SK-N-MC (cell line): ENCODE measurements around the gene GSS.

ENCODE experiments used
- DNase-seq: peaks from one replicate; pipeline ENCODE4 v3.0.0-alpha.2; 2011; ENCODE audit warnings: low read depth, low spot score
- H3K27ac ChIP-seq: fragments of 200-600 bp; sonication (generic); 2 replicates; pipeline ENCODE4 v1.5.1; 2016; ENCODE audit warnings: mixed run types
- H3K36me3 ChIP-seq: fragments of 200-600 bp; sonication (generic); 2 replicates; pipeline ENCODE4 v1.6.1; 2017; ENCODE audit warnings: antibody characterized with exemption, low read length, mixed read lengths; ENCODE audit not compliant: insufficient read depth
- H3K4me3 ChIP-seq: fragments of 200-600 bp; sonication (generic); 2 replicates; pipeline ENCODE4 v1.5.1; 2016
- H3K9ac ChIP-seq: fragments of 200-600 bp; sonication (generic); 2 replicates; pipeline ENCODE4 v1.8.0; 2017; ENCODE audit warnings: mixed run types, mixed read lengths; ENCODE audit not compliant: insufficient read length
- H3K9me3 ChIP-seq: fragments of 200-600 bp; sonication (generic); 2 replicates; pipeline ENCODE4 v1.6.1; 2017; ENCODE audit warnings: low read depth, mild to moderate bottlenecking, antibody characterized with exemption, low read length, moderate library complexity, mixed read lengths
- EZH2 ChIP-seq: fragments of 200-600 bp; sonication (generic); IDR thresholded peaks from one replicate; pipeline ENCODE4 v1.6.1; 2017; ENCODE audit warnings: antibody characterized with exemption
- FOXP2 ChIP-seq: optimal IDR thresholded peaks from 2 replicates; pipeline ENCODE3; 2011; ENCODE audit warnings: mild to moderate bottlenecking, moderate library complexity; ENCODE audit not compliant: insufficient read depth; ENCODE audit errors: extremely low read length, control extremely low read depth
- POLR2AphosphoS5 ChIP-seq: IDR thresholded peaks from 2 replicates; pipeline ENCODE4 v1.6.1; 2012; ENCODE audit warnings: mild to moderate bottlenecking, low read depth, low read length, borderline replicate concordance

The GSS gene

DNA sequence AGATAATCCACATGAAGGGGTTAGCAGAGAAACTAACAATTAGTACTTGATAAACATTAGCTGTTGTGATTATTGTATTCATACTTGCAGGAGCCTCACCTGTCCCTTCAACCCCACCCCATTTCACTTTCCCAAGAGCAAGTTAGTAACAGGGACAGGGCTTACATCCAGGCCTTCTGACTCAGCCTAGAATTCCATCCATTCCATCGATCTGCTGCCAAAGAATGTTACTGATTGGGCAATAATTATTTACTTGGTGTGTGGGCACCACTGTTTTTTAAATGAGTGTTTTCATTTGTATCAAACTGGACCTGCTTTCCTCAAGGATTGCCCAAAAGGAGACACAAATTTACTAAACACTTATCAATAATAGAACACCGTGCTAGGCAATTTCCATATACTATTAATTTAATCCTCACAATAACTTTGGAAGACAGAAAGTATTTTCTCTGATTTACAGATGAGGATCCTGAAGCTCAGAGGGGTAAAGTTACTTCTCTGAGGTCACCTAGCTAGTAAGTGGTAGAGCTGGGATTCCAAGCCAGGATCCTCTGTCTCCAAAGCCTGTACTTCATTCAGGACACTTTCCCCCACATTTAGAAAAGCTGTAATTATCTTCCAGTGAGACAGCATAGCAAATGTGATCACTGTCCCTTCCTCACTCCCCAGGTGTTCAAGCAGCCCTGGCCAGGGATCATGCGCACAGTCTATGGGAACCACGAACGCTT is 32.8 kb downstream of the GSS start:
- DNase-seq, result no peak
- Histone ChIP-seq H3K36me3 (peaks cover 23% of the 10 kb centered on the region; the same call in 1 of the 2 replicates), H3K9me3 (no peaks in the 10 kb centered on the region), H3K9ac (no peak overlapping the region), H3K27ac (no peak overlapping the region), H3K4me3 (no peak overlapping the region)
- no peak for TF ChIP-seq FOXP2
- TF ChIP-seq EZH2, result no peak
- no peak for TF ChIP-seq POLR2AphosphoS5

DNA sequence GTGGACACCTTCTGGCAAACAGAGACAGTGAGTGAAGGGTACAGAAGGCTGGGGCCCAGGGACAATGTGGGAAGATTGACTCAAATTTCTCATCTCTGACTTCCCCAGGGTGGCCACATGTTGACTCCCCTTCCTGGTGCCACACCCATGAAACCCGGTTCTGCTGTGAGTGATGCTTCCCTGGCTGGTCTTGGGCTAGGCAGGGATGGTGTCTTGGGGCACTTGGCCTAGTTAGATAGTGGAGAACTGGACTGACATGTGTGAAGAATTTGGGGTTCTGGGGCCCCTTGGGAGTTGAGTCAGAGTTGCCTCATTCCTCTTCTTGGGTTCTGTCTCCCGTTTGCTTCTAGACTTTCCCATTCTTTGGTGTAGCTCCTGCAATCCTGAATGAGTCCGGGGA is 34.2 kb downstream of the GSS start:
- TF ChIP-seq EZH2 (no peak), FOXP2 (no peak), POLR2AphosphoS5 (no peak)
- H3K9ac ChIP-seq, result no peak overlapping the region
- H3K27ac ChIP-seq, result no peak overlapping the region
- DNase-seq, result no peak
- no peaks in the 10 kb centered on the region for H3K9me3 ChIP-seq
- peaks cover 16% of the 10 kb centered on the region; the same call in 1 of the 2 replicates for H3K36me3 ChIP-seq
- H3K4me3 ChIP-seq, result no peak overlapping the region

DNA sequence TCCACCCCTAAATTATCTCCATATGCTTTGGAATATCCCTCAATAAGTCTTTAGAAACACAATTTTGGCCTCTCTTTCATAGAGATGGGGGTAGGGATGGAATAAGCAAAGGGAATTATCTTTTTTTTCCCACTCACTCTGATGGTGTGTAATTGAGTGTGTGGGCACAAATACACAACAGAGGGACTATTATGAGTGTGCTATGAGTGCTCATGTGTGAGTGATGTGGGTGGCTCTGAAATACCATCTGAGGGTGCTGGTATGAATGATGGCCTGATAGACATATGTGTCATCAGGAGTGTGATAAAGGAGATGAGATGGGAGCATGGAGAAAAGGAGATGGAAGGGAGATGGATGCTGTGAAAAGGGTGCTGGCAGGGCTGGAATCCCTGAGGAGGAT is 35.6 kb downstream of the GSS start:
- H3K36me3 ChIP-seq, result peaks cover 14% of the 10 kb centered on the region; the same call in 1 of the 2 replicates
- H3K9me3 ChIP-seq, result no peaks in the 10 kb centered on the region
- no peak for DNase-seq
- TF ChIP-seq EZH2, result no peak
- TF ChIP-seq FOXP2, result no peak
- no peak for TF ChIP-seq POLR2AphosphoS5
- H3K4me3 ChIP-seq, result no peak overlapping the region
- H3K9ac ChIP-seq, result no peak overlapping the region
- H3K27ac ChIP-seq, result no peak overlapping the region

DNA sequence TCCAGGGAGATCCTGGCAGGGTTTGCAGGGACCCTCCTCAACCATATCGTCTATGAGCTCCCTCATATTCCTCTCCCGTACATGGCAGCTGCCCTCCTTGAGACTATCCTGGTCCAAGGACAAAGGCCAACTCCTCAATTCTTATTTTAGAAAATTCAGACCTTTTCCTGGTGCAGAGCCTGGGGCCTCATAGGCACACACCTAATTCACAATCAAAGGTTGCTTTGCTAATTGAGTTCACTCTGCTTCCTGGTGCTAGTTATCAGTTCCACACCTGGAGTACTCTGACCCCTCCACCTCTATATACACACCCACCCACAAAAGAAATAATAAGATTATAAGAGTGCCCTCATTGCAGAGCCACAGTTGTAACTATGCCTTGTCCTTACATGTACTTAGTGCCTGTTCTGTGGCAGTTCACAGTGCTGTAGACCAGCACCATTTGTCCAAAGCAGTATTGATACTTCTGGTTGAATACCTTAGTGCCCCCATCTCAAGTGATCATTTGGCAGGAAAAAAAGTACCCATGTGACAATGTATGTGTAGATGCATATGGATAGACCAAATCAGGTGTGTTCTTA is 38.7 kb downstream of the GSS start:
- Histone ChIP-seq H3K27ac (no peak overlapping the region), H3K4me3 (no peak overlapping the region), H3K9me3 (no peaks in the 10 kb centered on the region), H3K36me3 (no peaks in the 10 kb centered on the region), H3K9ac (no peak overlapping the region)
- no peak for TF ChIP-seq FOXP2
- no peak for TF ChIP-seq EZH2
- no peak for TF ChIP-seq POLR2AphosphoS5
- no peak for DNase-seq

DNA sequence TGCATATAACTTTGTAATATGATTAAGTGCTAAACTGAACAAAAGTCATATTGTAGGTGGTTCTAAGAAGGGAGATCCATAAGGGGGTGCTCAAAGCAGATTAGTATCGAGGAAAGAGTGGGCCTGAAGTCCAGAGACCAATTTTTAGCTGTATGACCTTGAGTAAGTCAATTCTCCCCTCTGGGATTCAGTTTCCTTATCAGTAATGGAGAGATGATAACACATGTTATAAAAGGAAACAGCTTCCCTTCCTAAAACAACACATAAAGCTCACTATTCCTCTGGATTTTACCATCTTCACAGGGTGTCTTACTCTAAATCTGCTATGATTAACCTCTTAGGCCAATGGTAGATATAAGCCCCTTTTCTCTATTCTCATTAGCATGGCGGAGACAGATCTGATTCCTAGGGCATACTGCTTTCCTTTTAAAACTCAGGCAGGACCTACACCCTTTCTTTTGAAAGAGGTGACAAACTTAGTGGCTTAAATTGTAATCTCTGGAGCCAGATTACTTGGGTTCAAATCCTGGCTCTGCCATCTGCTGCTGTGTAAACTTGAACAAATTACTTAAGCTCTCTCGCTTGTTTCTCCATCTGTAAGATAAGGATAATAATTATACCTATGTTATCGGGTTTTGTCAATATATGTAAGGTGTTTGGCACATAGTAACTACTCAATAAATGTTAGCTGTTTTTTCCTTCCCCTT is 39.7 kb downstream of the GSS start:
- Histone ChIP-seq H3K9ac (no peak overlapping the region), H3K27ac (no peak overlapping the region), H3K36me3 (no peaks in the 10 kb centered on the region), H3K4me3 (no peak overlapping the region), H3K9me3 (no peaks in the 10 kb centered on the region)
- DNase-seq, result no peak
- no peak for TF ChIP-seq FOXP2
- no peak for TF ChIP-seq EZH2
- no peak for TF ChIP-seq POLR2AphosphoS5

DNA sequence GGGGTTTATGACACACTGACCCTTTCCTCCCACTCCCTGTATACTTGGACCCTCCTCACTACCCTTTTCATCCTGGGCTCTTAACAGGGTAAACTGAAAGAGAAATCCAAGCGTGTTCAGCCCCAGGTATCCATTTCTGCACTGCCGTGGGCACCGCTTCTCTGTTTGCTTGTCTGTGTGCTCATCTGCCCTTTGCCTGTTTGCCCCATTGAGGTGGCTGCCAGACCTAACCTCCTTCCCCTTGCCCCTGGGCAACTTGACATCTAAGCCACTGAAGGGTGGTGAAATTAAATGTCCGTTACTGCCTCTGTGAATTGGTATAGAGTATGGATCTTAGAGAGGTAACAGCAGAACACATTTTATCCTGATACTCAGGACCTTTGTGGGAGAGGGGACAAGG is 40.5 kb downstream of the GSS start:
- no peak overlapping the region for H3K9ac ChIP-seq
- DNase-seq, result no peak
- no peaks in the 10 kb centered on the region for H3K36me3 ChIP-seq
- H3K4me3 ChIP-seq, result no peak overlapping the region
- TF ChIP-seq EZH2 (no peak), POLR2AphosphoS5 (no peak), FOXP2 (no peak)
- H3K27ac ChIP-seq, result no peak overlapping the region
- no peaks in the 10 kb centered on the region for H3K9me3 ChIP-seq

DNA sequence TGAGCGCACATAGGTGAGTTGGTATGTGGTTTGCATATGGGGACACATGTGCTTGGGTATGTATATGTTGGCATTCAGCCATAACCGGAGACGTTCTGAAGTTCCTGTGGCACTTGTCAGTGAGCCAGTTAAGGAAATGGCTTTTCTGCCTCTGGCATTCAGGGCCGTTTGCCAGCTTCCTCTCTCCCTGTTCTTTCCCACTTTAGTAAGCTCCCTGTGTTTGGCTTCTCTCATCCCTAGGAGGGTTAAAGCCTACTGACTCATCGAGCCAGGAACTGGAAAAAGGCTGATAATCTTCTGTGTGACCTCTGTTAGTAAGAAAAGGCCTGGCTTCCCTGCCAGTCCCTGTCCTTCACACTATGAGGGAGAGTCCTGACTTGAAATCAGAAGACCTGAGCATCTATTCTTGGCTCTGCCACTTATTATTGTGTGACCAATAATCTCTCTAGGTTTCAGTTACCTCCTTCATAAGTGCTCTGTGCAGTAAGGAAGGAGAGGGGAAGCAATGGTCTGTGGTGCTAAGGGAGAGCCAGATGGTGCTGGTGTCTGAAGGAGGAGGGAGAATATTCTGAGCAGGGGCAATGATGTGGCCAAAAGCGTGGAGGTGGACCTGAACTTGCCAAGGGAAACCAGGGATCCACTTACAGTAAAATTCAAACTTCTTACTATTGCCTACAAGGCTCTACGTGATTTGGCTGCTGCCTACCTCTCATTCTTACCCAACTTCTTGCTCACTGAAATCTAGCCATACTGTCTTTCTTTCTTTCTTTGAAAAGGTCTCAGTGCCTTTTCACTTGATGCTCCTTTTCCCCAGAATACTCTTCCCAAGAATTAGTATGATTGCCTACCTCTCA is 47.8 kb downstream of the GSS start:
- no peaks in the 10 kb centered on the region for H3K36me3 ChIP-seq
- TF ChIP-seq POLR2AphosphoS5, result peak; percentile 49; the same call in 1 of the 2 replicates
- TF ChIP-seq EZH2, result no peak
- no peak for TF ChIP-seq FOXP2
- H3K27ac ChIP-seq, result peak overlapping the region; percentile 18; the same call in 1 of the 2 replicates
- DNase-seq, result peak; percentile 98
- H3K9me3 ChIP-seq, result no peaks in the 10 kb centered on the region
- no peak overlapping the region for H3K9ac ChIP-seq
- H3K4me3 ChIP-seq, result peak overlapping the region; percentile 35; the same call in 1 of the 2 replicates
